Neural crest cell (in vitro differentiated cells): ENCODE data around the gene ASPSCR1. TPM values are rescaled to one million over a fixed set of nuclear protein-coding genes. Genes with fewer than 3 reads are reported as not detected.

Source experiments
- DNase-seq: peaks from one replicate; pipeline ENCODE4 v3.0.0; 2021; ENCODE audit warnings: low read depth, mixed read lengths, low spot score
- H3K27ac Mint-ChIP-seq: one replicate; pipeline ENCODE4 v1.8.0; 2021; ENCODE audit warnings: mild to moderate bottlenecking, mixed read lengths; ENCODE audit not compliant: unreplicated experiment
- H3K27me3 Mint-ChIP-seq: 2 replicates; pipeline ENCODE4 v1.8.0; 2021; ENCODE audit warnings: low read depth, mild to moderate bottlenecking, mixed read lengths
- H3K36me3 Mint-ChIP-seq: 2 replicates; pipeline ENCODE4 v1.8.0; 2021; ENCODE audit warnings: low read depth, mild to moderate bottlenecking, mixed read lengths
- H3K4me1 Mint-ChIP-seq: 2 replicates; pipeline ENCODE4 v1.8.0; 2021; ENCODE audit warnings: mixed read lengths
- H3K4me3 Mint-ChIP-seq: one replicate; pipeline ENCODE4 v1.8.0; 2021; ENCODE audit warnings: mild to moderate bottlenecking, mixed read lengths
- H3K9me3 Mint-ChIP-seq: 2 replicates; pipeline ENCODE4 v1.8.0; 2021; ENCODE audit warnings: mixed read lengths
- total RNA-seq: library from RNA; stranded (reverse); gene quantifications from 2 replicates; pipeline ENCODE4 v1.2.1, GENCODE V29; 2021
- TF ChIP-seq, protein P1 (sequence below): fragments of 200-600 bp; sonication (generic); conservative IDR thresholded peaks from 2 replicates; pipeline ENCODE4 v1.5.0; 2021; ENCODE audit warnings: antibody characterized with exemption, mild to moderate bottlenecking

The ASPSCR1 gene
- total RNA-seq, 1 donor from 2014 or later: 51.9 TPM

GRCh38 chr17:82012640-82013295 lies 35.3 kb downstream of the ASPSCR1 start:
- DNase-seq: no peak
- Mint-ChIP-seq H3K9me3 (no peaks in the 10 kb centered on the region), H3K4me1 (peaks cover 7% of the 10 kb centered on the region), H3K36me3 (no peaks in the 10 kb centered on the region), H3K4me3 (peak overlapping the region; percentile 81), H3K27ac (peak overlapping the region; percentile 67), H3K27me3 (no peaks in the 10 kb centered on the region)
- TF ChIP-seq, protein P1, sequence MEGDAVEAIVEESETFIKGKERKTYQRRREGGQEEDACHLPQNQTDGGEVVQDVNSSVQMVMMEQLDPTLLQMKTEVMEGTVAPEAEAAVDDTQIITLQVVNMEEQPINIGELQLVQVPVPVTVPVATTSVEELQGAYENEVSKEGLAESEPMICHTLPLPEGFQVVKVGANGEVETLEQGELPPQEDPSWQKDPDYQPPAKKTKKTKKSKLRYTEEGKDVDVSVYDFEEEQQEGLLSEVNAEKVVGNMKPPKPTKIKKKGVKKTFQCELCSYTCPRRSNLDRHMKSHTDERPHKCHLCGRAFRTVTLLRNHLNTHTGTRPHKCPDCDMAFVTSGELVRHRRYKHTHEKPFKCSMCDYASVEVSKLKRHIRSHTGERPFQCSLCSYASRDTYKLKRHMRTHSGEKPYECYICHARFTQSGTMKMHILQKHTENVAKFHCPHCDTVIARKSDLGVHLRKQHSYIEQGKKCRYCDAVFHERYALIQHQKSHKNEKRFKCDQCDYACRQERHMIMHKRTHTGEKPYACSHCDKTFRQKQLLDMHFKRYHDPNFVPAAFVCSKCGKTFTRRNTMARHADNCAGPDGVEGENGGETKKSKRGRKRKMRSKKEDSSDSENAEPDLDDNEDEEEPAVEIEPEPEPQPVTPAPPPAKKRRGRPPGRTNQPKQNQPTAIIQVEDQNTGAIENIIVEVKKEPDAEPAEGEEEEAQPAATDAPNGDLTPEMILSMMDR: no peak

DNA sequence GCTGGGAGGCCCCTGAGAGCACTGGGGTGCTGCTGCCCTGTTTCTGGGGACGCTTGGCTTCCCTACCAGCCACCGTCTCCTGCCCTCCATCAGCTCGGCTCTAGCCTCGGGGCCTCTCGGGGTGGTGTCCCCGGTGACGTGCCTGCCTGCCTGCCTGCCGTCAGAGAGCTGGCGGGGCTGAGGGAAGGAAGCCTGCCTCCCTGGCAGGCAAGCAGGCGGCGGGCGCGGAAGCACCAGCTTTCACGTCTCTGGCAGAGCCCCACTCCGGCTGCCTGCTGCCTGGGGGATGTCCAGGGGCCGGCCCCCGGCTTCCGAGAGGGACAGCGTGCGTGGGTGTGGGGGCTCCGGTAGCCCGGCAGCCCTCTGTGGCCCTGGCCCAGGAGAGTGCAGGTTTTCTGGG lies 35.9 kb downstream of the ASPSCR1 start:
- TF ChIP-seq, protein P1: no peak
- peak overlapping the region; percentile 19 for H3K27ac Mint-ChIP-seq
- H3K27me3 Mint-ChIP-seq: peaks cover under 1% of the 10 kb centered on the region
- no peak for DNase-seq
- H3K36me3 Mint-ChIP-seq: no peaks in the 10 kb centered on the region
- H3K4me1 Mint-ChIP-seq: peaks cover 7% of the 10 kb centered on the region
- H3K9me3 Mint-ChIP-seq: no peaks in the 10 kb centered on the region
- H3K4me3 Mint-ChIP-seq: peak overlapping the region; percentile 81

DNA sequence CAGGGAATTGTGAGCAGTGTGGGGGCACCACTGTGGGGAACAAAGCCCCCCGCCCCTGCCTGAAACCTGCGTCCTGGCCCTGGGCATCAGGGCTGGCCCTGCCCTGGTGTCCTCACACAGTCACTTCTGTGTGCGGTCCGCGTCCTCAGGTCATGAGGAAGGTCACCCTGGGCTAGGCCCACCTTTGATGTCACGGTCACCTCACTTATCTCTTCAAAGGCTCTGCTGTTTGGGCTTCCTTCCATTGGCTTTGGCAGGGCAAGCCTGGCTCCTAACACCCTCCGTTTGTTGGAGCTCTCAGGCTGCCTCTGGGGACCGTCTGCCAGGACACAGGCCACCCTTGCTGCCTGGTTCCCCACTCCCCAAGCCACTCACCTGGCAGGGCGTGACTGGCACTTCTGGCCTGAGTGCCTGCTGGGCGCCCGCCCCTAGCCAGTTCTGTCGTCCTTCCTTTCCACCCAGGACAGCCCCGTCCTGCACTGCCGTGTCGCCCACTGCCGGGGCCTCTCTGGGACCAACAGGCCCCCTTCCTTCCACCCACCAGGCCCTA lies 36.4 kb downstream of the ASPSCR1 start:
- no peak for DNase-seq
- peak overlapping the region; percentile 57 for H3K27ac Mint-ChIP-seq
- TF ChIP-seq, protein P1: no peak
- peaks cover 3% of the 10 kb centered on the region for H3K27me3 Mint-ChIP-seq
- no peaks in the 10 kb centered on the region for H3K36me3 Mint-ChIP-seq
- H3K9me3 Mint-ChIP-seq: no peaks in the 10 kb centered on the region
- peaks cover 7% of the 10 kb centered on the region for H3K4me1 Mint-ChIP-seq
- no peak overlapping the region for H3K4me3 Mint-ChIP-seq

- Mint-ChIP-seq H3K27ac (no peak overlapping the region), H3K36me3 (no peaks in the 10 kb centered on the region), H3K4me1 (peaks cover 7% of the 10 kb centered on the region), H3K4me3 (no peak overlapping the region), H3K27me3 (peaks cover 3% of the 10 kb centered on the region), H3K9me3 (no peaks in the 10 kb centered on the region)
- no peak for DNase-seq
- TF ChIP-seq, protein P1: no peak
Observed at GRCh38 chr17:82014432-82014831, 37.0 kb downstream of the ASPSCR1 start.

DNA sequence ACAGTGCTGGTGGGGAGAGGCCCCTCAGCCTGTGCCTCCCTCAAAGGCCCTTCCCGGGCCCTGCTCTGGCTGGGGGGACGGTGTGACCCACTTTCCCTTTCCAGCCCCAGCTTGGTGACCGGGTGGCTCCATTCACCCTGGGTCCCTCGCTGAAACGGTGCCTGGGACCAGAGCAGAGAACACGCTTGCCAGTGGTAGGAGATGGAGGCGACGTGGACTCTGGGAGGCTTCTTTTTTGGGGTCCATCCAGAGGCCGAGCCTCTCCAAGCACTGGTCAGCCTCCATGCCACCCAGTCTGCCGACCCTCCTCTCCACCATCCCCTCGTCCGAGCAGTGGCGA lies 37.5 kb downstream of the ASPSCR1 start:
- Mint-ChIP-seq H3K36me3 (no peaks in the 10 kb centered on the region), H3K4me3 (no peak overlapping the region), H3K27ac (no peak overlapping the region), H3K4me1 (peaks cover 7% of the 10 kb centered on the region), H3K9me3 (no peaks in the 10 kb centered on the region), H3K27me3 (peaks cover 3% of the 10 kb centered on the region)
- no peak for DNase-seq
- TF ChIP-seq, protein P1: no peak
